Vein endothelial cell (primary cell): ENCODE results near the gene STAG2. TPM values are rescaled to one million over a fixed set of nuclear protein-coding genes. Genes with fewer than 3 reads are reported as not detected.

Source experiments
- total RNA-seq: library from RNA; depleted of rRNA; stranded (reverse); fragments of >200 nt; gene quantifications from 2 replicates; pipeline ENCODE4 v1.2.3, GENCODE V29; 2012

STAG2 gene
- 71.5 and 77.0 TPM in 2 replicates for total RNA-seq

DNA sequence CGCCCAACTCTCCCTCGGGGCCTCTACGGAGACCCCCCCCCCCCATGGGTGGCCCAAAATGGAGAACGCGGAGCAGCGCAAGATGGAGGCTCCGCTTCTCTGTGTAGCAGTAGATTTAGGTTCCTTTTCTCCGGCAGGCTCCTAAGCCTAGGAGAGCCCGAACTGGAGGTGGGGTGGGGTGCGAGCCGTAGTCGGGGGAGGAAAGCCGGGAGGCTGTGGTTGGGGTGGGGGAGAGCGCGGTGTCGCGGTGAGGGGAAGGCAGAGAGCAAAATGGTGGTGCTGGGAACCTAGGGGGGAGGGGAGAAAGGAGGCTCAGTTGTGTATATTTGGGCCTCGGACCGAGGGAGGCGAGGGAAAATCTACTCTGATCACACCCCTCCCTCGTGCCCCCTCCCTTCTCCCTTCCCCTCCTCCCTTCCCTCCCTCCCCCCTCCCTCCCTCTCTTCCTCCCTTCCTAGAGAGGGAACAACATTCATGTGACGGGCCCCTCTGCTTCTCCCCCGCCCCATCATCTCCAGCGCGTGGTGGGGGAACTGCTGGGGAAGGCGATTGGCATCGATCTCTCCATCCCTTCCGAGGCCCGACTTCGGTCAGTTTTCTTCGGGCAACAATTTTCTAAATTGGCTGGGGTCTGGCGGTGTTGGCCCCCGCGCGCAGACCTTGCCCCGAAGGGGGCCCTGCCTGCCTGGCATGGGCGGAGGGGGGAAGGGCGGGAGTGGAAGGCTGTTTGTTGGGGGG is at the start of gene STAG2:
TSS of gene STAG2 (plus strand) at position 439 of the 738 bp plus-strand sequence. CDS start 60,922 bp downstream, outside the sequence.

Other genes with a start within 250 kb of the STAG2 start
- 65.7 and 72.6 TPM in 2 replicates for gene THOC2, start 228.7 kb upstream of the STAG2 start, total RNA-seq
- 29.1 and 33.0 TPM in 2 replicates for gene XIAP, start 101.7 kb upstream of the STAG2 start, total RNA-seq